ENCODE data around the gene HEBP2. TPM values are rescaled to one million over a fixed set of nuclear protein-coding genes. Genes with fewer than 3 reads are reported as not detected.

Gene HEBP2
- total RNA-seq = 14.0 and 15.7 TPM in 2 replicates

DNA sequence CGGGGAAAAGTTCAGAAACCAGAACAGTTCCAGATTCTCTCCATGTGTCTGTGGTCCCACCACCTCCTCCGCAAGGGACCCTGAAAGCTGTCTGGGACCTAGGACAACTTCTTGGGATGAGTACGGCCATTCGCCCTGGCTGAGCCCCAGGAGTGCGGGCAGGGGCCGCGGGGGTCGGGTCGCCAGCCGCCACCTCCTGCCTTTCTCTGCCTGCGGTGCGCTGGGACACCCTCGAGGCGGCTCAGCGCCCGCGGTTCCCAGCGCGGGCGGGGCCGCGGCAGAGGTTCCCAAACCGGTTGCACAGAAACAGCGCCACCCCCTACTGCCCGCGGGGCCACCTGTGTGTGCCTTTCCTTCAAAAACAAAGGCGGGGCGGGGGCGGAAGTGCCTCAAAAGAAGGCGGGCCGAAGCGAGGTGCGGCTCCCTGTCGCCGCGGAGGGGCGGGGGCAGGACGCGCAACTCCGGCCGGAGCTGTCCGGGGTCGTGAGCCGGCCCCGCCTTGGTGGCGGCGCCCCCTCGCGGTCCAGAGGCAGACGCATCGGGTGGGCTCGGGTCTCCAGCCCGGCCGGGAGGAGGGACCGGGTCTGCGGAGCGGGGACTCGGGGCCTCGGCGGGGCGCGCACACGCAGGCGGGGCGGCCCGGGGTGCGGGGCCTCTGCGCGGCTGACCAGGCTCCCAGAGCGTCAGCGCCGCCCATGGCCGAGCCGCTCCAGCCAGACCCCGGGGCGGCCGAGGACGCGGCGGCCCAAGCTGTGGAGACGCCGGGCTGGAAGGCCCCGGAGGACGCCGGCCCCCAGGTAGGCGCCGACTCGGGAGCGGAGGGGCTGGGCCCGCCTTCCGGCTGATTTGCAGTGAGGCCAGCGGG is at the start of gene HEBP2:
HEBP2 (plus strand) TSS at position 423 of the 865 bp plus-strand sequence; CDS start at position 696, 273 bp downstream.

GRCh38 chr6:138377844-138378243 is 26.2 kb upstream of the HEBP2 start, which contains the start of gene SMIM28:
Gene SMIM28, plus strand, starts transcription at chr6:138377905. Its CDS starts 168 bp downstream, at chr6:138378073.

Other genes with a start within 250 kb of the HEBP2 start
- 1.7 and 2.5 TPM in 2 replicates for gene ARFGEF3, start 242.3 kb upstream of the HEBP2 start, total RNA-seq
- gene PBOV1, start 185.7 kb upstream of the HEBP2 start, total RNA-seq = not detected in 2 replicates
- not detected in 2 replicates for gene SMIM28, start 26.3 kb upstream of the HEBP2 start, total RNA-seq
- gene NHSL1, start 95.3 kb downstream of the HEBP2 start, total RNA-seq = 20.4 and 42.2 TPM in 2 replicates